Stimulated activated CD8-positive, alpha-beta memory T cell treated with anti-CD3 and anti-CD28 coated beads, Interleukin-7, amount 100 ng/mL, for 1 hour (primary cell): ENCODE results near the gene FMN1.

ENCODE experiments used
- DNase-seq, 2 donors: peaks; one replicate each; pipeline ENCODE4 v3.0.0-alpha.2; 2020; ENCODE audit warnings: low read depth in 2 of 2

The FMN1 gene

GRCh38 chr15:33194704-33195670, at the start of gene FMN1:
Gene FMN1, minus strand, starts transcription at chr15:33194714. Its CDS starts 39,800 bp downstream, at chr15:33154914.
- peak; percentile 72 to 79 for DNase-seq

- no peak for DNase-seq
These were observed 49.4 kb upstream of the FMN1 start for GRCh38 chr15:33243869-33244268.

GRCh38 chr15:33243393-33243792, 48.9 kb upstream of the FMN1 start:
- DNase-seq = no peak

- DNase-seq = no peak
These were observed 48.2 kb upstream of the FMN1 start for GRCh38 chr15:33242669-33243191.

- DNase-seq = no peak
These were observed 47.7 kb upstream of the FMN1 start for GRCh38 chr15:33242165-33242564.

- DNase-seq = no peak
These were observed 42.5 kb upstream of the FMN1 start for GRCh38 chr15:33236841-33237509.

- DNase-seq = no peak
These were observed 39.5 kb upstream of the FMN1 start for GRCh38 chr15:33234020-33234461.

- peak; percentile 21 to 41 for DNase-seq
These were observed 32.2 kb upstream of the FMN1 start for GRCh38 chr15:33226559-33227181.

- DNase-seq = no peak
These were observed 23.6 kb upstream of the FMN1 start for GRCh38 chr15:33218071-33218491.

- no peak for DNase-seq
These were observed 21.7 kb upstream of the FMN1 start for GRCh38 chr15:33215941-33216872.

GRCh38 chr15:33211176-33211808, 16.8 kb upstream of the FMN1 start:
- DNase-seq = no peak

GRCh38 chr15:33209575-33210481, 15.3 kb upstream of the FMN1 start:
- no peak for DNase-seq

- DNase-seq = no peak
These were observed 13.1 kb upstream of the FMN1 start for GRCh38 chr15:33207646-33208045.

- no peak for DNase-seq
These were observed 11.9 kb upstream of the FMN1 start for GRCh38 chr15:33206366-33206765.

GRCh38 chr15:33204926-33205325, 10.4 kb upstream of the FMN1 start:
- DNase-seq = no peak

GRCh38 chr15:33204087-33204486, 9.6 kb upstream of the FMN1 start:
- no peak for DNase-seq

GRCh38 chr15:33201491-33202231, 7.1 kb upstream of the FMN1 start:
- peak; percentile 24 to 28 for DNase-seq

- DNase-seq = no peak
These were observed 6.4 kb upstream of the FMN1 start for GRCh38 chr15:33200903-33201302.

- DNase-seq = no peak
These were observed 5.9 kb upstream of the FMN1 start for GRCh38 chr15:33200444-33200843.
